K562 treated with DMSO at 1 percent for 48 hours (cell line): ENCODE results near the gene PERP. TPM values are rescaled to one million over a fixed set of nuclear protein-coding genes. Genes with fewer than 3 reads are reported as not detected.

Source experiments
- total RNA-seq: library from RNA; unstranded; fragments of 300-600 nt; gene quantifications from 2 replicates; pipeline ENCODE4 v1.2.3, GENCODE V29; 2022; ENCODE audit warnings: low replicate concordance; ENCODE audit errors: extremely low read depth

Gene PERP
- total RNA-seq, result not detected in 2 replicates

GRCh38 chr6:138107078-138107751 is at the start of gene PERP:
PERP (minus strand) TSS chr6:138107419; CDS start chr6:138107340, 79 bp downstream.

Other genes starting within 250 kb of the PERP start
- not detected in 2 replicates for gene TNFAIP3, start 240.2 kb downstream of the PERP start, total RNA-seq
- not detected in 2 replicates for gene ARFGEF3, start 54.5 kb upstream of the PERP start, total RNA-seq
- not detected in 2 replicates for gene PBOV1, start 111.1 kb upstream of the PERP start, total RNA-seq